Measurements from ENCODE around the gene INSIG1.

INSIG1 gene

DNA sequence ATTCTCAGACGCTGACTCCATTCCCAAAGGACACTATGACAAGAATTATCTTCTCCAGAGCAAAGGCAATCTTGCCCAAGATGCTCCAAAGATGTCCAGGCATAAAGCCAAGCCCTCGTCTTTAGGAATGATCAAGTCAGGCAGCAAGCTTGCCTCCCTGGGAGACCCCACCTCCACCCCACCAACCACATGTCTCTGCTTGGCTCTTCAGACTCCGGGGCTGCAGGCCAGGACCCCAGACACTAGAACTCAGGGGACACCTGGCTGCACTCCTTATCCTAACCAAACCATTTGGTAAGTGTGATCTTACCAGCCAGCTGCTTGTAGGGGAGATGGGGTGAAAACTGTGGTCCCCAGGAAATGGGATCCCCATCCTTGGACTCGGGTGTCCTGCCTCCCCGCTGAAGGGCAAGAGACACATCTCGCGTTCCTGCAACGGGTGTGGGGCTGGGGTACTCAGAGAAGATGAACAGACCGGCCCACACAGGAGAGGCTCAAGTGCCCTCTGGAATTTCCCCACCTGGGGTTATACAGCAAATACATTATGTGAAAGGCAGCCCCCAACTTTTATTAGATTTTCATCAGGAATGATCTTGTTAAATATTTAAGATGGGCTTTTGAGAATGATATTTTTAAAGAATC lies 55.7 kb downstream of the INSIG1 start:
- no peak for DNase-seq

DNA sequence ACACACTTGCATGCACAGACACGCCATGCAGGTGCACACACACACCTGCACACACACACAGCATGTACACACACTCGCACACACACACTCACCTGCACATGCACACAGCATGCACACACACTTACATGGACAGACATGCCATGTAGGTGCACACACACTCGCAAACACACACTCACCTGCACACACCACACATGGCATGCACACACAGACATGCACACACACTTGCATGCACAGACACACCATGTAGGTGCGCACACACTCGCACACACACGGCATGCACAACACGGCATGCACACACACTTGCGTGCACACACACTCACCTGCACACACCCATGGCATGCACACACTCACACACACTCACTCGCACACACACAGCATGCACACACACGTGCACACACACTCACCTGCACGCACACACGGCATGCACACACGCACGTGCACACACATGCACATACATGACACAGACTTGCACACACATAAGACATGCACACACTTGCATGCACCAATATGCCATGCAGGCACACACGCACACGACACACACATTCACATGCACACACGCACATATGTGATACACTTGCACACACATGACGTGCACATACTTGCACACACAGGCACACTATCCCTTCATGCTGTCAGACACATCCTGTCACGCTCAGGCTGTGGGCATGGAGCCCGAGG lies 56.8 kb downstream of the INSIG1 start:
- no peak for DNase-seq

DNA sequence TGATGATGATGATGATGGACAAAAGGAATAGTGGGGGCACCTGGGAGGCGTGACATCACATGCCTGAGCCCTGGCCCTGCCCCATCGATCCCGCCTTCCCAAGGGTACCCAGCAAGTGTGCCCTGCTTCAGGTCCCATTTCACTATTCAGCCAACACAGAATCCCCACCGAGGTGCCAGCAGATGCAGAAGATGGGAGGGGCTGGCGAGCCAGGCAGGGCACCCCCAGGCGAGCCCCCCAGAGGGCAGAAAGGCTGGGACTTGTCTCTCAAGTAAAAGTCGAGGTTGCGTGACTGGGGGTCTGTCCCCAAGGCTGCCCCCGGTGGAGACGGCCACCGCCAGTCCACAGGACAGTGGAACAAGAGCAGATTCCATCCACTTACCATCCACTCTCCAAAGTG lies 57.5 kb downstream of the INSIG1 start:
- DNase-seq = no peak

DNA sequence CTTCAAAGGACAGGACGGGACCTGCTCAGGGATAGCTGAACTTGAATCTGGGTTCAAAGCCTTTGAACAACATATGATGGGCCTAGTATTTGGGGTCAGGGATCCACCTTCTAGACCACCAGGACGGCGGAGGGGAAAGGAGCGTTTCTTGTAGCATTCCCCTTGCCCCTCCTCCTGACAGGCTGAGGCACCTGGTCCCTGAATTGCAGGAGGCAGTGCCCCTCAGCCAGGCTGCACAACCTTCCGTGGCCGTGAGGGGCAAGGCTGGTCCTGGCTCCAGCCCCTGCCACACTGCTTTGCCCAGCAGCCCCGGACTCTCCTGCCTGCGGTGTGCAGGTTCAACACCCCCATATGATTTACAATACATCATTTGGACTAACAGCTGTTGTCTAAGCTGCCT lies 58.1 kb downstream of the INSIG1 start:
- DNase-seq = no peak

DNA sequence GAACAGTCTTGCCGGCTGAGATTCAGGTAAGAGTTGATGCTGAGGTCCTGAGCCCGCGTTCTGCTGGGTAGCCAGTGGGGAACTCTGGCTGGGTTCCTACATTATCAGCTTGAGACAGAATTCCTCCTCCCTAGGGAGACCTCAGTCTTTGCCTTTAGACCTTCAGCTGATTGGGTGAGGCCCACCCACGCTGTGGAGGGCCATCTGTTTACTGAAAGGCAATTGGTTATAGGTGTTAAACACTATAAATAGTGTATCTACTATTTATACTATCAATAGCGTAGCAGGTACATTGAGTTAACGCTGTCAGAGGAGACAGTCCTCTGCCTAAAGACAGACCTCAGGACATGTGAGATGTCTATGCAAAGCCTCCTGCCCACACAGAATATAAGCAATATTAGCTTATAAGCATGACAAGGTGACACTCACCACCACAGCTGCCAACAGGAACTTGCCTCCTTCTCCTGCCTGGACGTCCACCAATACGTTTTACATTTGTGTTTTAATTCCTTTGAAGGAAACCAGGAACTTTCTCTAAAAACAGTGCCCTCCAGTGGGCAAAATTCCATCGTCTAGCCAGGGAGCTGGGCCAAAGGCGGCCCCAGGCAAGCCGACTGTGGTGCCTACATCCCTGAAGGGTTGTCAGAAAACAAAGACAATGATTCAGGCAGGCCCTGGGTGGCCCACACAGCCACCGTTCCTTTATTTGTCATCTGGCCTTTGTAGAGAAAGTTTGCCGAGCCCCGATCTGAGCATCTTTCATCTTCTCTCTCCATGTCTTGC lies 58.8 kb downstream of the INSIG1 start:
- DNase-seq = no peak

DNA sequence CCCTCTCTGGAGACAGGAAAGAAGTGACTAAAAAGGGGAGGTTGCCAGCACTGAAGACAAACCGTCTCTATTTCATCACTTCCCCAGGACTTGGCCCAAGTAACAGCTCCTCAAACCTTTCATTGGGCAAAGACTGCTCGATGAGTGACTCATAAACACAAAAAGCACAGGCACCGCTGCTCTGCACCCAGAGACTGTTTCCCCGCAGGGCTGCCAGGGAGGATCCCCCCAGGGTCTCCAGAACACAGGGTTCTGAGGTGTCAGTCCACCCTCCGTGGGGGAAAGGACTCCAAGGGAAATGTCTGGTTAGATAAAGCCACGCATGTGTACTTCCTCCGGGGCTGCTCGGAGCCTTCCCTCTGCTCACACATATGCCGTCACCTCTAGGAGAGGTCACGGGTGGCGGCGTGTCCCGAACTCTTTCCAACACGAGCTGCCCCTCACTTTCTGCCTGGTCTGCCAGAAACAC lies 59.9 kb downstream of the INSIG1 start:
- DNase-seq = no peak

DNA sequence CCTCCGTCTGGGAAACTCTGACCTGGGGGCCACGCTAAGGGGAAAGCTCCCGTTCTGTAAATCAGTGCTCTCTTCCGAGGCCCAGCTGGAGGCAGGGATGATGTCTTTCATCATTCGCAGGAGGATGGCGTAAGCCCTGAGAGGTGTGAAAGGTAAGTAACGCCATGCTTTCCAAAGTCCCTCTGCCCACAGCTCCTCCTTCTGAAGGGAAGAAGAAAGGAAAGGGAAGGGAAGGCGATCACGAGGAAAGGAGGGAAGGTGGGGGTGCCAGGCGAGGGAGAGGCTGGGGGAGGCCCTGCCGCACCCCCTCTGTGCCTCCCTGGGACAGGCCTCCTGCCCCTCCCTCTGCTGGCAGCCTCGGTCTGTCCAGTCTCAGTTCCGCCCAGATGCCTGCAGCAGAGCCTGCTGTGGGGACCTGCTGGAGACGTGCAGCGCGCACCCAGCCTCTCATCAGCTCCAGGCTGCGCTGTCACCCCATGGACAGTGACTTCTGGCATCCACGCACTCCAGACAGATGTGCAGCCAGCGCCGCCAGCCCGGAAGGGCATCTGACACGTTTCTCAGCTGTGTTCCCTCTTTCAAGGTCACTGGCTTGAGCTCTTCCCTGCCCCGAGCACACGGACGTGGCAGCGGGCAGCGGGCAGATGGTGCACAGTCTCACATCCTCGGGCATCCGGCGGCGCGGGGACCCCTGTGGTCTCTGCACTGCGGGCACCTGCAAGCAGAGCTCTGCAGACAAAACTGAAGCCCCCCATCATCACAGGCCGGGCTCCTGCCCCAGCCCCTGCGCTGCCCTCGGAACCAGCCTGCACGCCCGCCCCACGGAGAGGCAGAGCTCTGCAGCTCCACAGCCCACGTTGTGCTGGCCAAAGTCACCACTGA lies 60.6 kb downstream of the INSIG1 start:
- no peak for DNase-seq

DNA sequence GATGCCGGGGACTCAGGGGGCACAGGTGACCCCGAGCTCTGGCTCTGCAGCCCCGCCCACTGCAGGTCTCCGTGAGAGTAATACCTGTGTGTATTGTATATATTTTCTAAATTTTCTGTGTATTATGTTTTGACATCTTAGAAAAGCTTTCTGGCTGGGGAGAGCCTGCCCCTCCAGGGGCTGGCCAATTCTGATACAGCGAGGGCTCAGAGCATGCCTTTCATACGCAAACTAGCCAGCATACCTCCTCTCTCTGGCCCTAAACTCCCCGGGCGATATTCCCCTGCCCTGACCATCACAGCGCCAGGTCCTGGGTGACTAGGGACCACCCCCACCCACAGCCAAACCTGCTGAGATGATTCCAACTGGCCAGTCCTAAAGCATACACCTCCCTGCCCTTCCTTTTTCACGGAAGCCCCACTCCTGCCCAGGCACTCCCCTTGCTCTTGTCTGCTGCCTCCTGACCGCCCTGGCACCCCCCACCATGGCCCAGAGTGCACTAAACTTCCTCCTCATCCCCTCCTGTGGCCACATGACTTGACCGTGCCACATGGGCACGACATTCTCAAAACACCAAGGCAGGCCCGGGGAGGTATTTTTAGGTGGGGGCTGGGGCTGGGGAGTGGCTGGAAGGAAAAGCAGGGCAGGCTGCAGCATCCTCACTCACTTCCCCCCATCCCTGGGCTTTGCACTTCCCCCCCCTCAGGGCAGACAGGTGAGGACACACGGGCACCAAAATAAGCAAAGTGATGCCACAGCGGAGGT lies 61.5 kb downstream of the INSIG1 start:
- no peak for DNase-seq
